Activated effector memory CD4-positive, alpha-beta T cell treated with anti-CD3 and anti-CD28 coated beads, Interleukin-2, amount 50 U/mL, for 16 hours (primary cell): ENCODE data around the gene TPTE2.
"Not testable (repeated sequence)": the region's sequence is repeated elsewhere in the genome, so short reads cannot be mapped to it uniquely, and the experiment has no call there.

Experiments used
- DNase-seq: peaks from one replicate; pipeline ENCODE4 v3.0.0-alpha.2; 2020

TPTE2 gene

DNA sequence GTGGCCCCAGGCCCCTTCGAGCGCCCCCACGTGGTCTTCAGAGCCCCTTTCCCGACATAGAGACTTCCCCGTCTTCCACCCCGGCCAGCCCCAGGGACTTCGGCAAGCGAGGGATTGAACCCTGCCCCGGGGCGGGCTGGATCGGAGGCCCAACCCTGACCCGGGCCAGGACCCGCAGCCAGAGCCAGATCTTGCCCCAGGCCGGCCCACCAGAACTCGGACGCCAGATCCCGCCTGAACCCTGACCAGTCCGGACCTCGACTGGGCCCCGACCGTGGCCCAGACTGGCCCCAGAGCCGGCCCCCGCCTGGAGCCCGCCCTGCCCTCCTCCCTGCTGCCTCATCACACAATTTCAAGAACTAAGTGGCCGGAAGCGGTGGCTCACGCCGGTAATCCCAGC, 253 bp upstream of the TPTE2 start:
- DNase-seq: no peak

GRCh38 chr13:19560672-19561071, 660 bp downstream of the TPTE2 start:
- not testable (repeated sequence) for DNase-seq

GRCh38 chr13:19559739-19560138, 1.6 kb downstream of the TPTE2 start:
- not testable (repeated sequence) for DNase-seq

DNA sequence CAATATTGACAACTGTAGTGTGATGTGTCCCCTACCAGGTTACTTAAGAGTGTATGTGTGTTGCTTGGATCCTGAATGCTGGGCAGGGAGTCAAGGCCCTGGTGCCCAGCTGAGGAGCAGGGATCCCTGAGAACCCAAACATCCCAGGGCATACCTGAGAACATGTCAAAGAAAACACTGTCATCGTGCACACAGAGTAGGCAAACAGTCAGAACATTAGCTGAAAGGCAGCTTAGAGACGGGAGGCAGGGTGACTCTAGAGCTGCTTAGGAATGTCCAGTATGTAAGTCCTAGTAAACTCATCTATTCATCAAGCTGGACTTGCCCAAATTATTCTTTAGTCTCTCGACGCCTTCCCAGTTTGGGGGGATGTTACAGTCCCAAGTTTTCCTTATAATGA, 4.0 kb downstream of the TPTE2 start:
- DNase-seq: not testable (repeated sequence)

- DNase-seq: not testable (repeated sequence)
Observed at GRCh38 chr13:19549245-19549644, 12.1 kb downstream of the TPTE2 start.

GRCh38 chr13:19525634-19526033, 35.7 kb downstream of the TPTE2 start:
- DNase-seq: not testable (repeated sequence)

GRCh38 chr13:19519049-19519448, 42.3 kb downstream of the TPTE2 start:
- DNase-seq: no peak

DNA sequence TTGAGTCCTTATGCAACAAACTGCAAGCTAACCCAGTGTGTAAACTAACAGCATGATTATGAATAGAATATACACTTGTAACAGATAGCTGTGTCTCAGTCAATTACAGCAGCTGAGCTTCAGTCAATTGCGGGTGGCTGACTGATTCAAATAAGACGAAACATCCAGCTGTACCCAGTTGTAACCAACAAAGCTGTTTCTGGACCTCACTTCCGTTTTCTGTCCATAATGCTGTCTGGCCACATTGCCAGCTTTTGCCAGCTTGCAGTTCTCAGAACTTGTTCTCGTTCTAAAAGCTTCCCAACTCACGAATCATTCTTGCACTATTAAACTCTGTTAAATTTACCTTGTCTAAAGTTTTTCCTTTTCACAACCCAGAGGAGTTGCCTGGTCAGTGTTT, 53.7 kb downstream of the TPTE2 start:
- not testable (repeated sequence) for DNase-seq

GRCh38 chr13:19460126-19460525, 101.2 kb downstream of the TPTE2 start:
- DNase-seq: not testable (repeated sequence)

GRCh38 chr13:19439056-19439686, 122.2 kb downstream of the TPTE2 start:
- DNase-seq: not testable (repeated sequence)

- DNase-seq: not testable (repeated sequence)
Observed at GRCh38 chr13:19437780-19438179, 123.6 kb downstream of the TPTE2 start.

DNA sequence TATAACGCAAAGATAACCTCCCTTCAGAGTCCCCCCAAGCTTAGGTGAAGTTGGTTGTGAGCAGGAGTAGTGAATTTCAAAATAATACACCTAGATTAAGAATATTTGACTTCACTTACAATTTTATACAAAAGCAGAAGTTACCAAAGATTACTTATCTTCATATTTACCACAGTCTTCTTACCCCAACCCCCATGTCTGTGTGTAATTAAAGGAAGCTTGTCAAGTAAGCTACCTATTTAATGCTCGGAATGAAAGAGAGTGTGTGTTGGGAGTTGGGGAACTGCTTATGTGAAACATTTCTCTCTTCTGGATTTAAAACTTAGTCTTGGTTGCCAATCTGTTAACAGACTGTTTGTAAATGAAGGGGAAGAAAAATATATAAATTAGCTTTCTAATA, 139.1 kb downstream of the TPTE2 start:
- DNase-seq: not testable (repeated sequence)

GRCh38 chr13:19412494-19412893, 148.8 kb downstream of the TPTE2 start:
- DNase-seq: not testable (repeated sequence)

- DNase-seq: not testable (repeated sequence)
Observed at GRCh38 chr13:19382746-19383511, 178.4 kb downstream of the TPTE2 start.

- DNase-seq: no peak
Observed at GRCh38 chr13:19382111-19382510, 179.2 kb downstream of the TPTE2 start.
